ENCODE measurements around the gene HSPB7. TPM values are rescaled to one million over a fixed set of nuclear protein-coding genes. Genes with fewer than 3 reads are reported as not detected.

Gene HSPB7
- total RNA-seq, 1 experiment from 2014 or later = not detected

DNA sequence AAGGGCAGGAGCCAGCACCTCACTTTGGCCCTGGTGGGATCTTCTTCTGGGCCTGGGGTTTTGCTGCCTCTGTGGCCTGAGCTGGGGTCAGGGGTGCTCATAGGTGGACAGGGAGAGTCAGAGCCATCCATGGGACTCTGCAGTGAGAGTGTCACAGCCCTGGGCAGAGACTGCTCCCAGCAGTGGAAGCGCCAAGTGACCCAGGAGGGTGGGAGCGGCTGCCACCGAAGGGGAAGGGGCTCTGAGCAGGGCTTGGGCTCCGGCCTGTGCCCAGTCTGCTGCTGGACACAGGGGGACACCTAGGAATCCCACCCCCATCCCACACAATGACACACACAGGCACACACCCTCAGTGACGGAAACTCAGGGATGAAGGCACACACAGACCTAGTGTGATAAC is 26.1 kb upstream of the HSPB7 start:
- Histone ChIP-seq H2BK120ac (ENCODE audit: low read depth, low read length, poor library complexity, severe bottlenecking) (no peak overlapping the region), H3K9me3 (ENCODE audit: control insufficient read depth, low read depth, low read length) (no peaks in the 10 kb centered on the region), H3T11ph (ENCODE audit: low read length) (no peak overlapping the region), H3K56ac (ENCODE audit: insufficient read length, low read depth, low read length) (no peak overlapping the region), H2BK20ac (ENCODE audit: low read depth, low read length, poor library complexity, severe bottlenecking) (no peak overlapping the region), H3K27ac (ENCODE audit: insufficient read length, low read depth, low read length) (no peak overlapping the region), H2AK5ac (ENCODE audit: insufficient read length, low read length) (no peak overlapping the region), H2BK15ac (ENCODE audit: low read depth, low read length) (no peak overlapping the region), H3K4me1 (ENCODE audit: insufficient read depth, low read length) (no peaks in the 10 kb centered on the region), H4K5ac (ENCODE audit: insufficient read length, low read depth, low read length) (no peak overlapping the region), H4K8ac (replicated peaks; ENCODE audit: insufficient read length, low read depth, low read length) (no peak overlapping the region), H3K9ac (ENCODE audit: extremely low read depth, insufficient read length, low read length) (no peak overlapping the region), H3K23me2 (ENCODE audit: insufficient read length, low read depth, low read length, poor library complexity, severe bottlenecking) (no peaks in the 10 kb centered on the region), H4K91ac (ENCODE audit: insufficient read length, low read depth, low read length) (no peak overlapping the region), H2AFZ (ENCODE audit: low read length) (no peak overlapping the region), H3K4me2 (ENCODE audit: insufficient read depth, insufficient read length, low read length) (no peak overlapping the region), H3K79me1 (ENCODE audit: insufficient read depth, low read depth, low read length, poor library complexity, severe bottlenecking) (no peaks in the 10 kb centered on the region), H3K79me2 (ENCODE audit: insufficient read depth, low read length) (no peaks in the 10 kb centered on the region), H3K27me3 (ENCODE audit: insufficient read depth, low read length) (no peaks in the 10 kb centered on the region), H2BK12ac (ENCODE audit: insufficient read length, low read depth, low read length) (no peak overlapping the region), H3K18ac (ENCODE audit: insufficient read length, low read depth, low read length) (no peak overlapping the region), H4K20me1 (ENCODE audit: control insufficient read depth, insufficient read depth, insufficient read length) (no peaks in the 10 kb centered on the region), H3K4ac (ENCODE audit: low read depth, low read length) (no peak overlapping the region), H3K14ac (ENCODE audit: insufficient read depth, low read length) (no peak overlapping the region), H3K23ac (ENCODE audit: insufficient read length, low read depth, low read length) (no peak overlapping the region), H2BK5ac (ENCODE audit: insufficient read length, low read length) (no peak overlapping the region)
- no CpG with 5 or more reads among the region's 5 CpGs for WGBS (ENCODE audit: extremely low coverage, insufficient read length, low lambda C conversion rate)
- Mint-ChIP-seq H3K4me3 (no peak overlapping the region), H3K4me1 (peaks cover 0 to 12% of the 10 kb centered on the region in 2 experiments; a peak in 2 of 4 replicates), H3K27ac (no peak overlapping the region), H3K9me3 (no peaks in the 10 kb centered on the region), H3K36me3 (ENCODE audit: insufficient read depth in 1 of 3, low read depth in 3 of 3) (no peaks in the 10 kb centered on the region), H3K27me3 (ENCODE audit: low read depth) (peaks cover 31% of the 10 kb centered on the region)
- no peak for DNase-seq
- TF ChIP-seq, protein P1, sequence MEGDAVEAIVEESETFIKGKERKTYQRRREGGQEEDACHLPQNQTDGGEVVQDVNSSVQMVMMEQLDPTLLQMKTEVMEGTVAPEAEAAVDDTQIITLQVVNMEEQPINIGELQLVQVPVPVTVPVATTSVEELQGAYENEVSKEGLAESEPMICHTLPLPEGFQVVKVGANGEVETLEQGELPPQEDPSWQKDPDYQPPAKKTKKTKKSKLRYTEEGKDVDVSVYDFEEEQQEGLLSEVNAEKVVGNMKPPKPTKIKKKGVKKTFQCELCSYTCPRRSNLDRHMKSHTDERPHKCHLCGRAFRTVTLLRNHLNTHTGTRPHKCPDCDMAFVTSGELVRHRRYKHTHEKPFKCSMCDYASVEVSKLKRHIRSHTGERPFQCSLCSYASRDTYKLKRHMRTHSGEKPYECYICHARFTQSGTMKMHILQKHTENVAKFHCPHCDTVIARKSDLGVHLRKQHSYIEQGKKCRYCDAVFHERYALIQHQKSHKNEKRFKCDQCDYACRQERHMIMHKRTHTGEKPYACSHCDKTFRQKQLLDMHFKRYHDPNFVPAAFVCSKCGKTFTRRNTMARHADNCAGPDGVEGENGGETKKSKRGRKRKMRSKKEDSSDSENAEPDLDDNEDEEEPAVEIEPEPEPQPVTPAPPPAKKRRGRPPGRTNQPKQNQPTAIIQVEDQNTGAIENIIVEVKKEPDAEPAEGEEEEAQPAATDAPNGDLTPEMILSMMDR (conservative IDR thresholded peaks at IDR 0.05) = no peak
